T47D (cell line): ENCODE measurements around the gene OR51D1.

ENCODE experiments used
- DNase-seq, 2 experiments: peaks; one replicate each; pipeline versions ENCODE4 v3.0.0 to v3.0.0-alpha.2; 2011 to 2012; ENCODE audit warnings: low read depth in 1 of 2, low spot score in 1 of 2
- JUND ChIP-seq: IDR thresholded peaks from 2 replicates; pipeline ENCODE4 v1.6.1; 2012; ENCODE audit warnings: low read depth
- in situ Hi-C: cut with HindIII; loops from 2 replicates; pipeline ENCODE4 v1.10.0; 2016; ENCODE audit warnings: low sequenced_read_pairs, low pct_unique_long_range_greater_than_20kb

Gene OR51D1, protein sequence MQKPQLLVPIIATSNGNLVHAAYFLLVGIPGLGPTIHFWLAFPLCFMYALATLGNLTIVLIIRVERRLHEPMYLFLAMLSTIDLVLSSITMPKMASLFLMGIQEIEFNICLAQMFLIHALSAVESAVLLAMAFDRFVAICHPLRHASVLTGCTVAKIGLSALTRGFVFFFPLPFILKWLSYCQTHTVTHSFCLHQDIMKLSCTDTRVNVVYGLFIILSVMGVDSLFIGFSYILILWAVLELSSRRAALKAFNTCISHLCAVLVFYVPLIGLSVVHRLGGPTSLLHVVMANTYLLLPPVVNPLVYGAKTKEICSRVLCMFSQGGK

DNA sequence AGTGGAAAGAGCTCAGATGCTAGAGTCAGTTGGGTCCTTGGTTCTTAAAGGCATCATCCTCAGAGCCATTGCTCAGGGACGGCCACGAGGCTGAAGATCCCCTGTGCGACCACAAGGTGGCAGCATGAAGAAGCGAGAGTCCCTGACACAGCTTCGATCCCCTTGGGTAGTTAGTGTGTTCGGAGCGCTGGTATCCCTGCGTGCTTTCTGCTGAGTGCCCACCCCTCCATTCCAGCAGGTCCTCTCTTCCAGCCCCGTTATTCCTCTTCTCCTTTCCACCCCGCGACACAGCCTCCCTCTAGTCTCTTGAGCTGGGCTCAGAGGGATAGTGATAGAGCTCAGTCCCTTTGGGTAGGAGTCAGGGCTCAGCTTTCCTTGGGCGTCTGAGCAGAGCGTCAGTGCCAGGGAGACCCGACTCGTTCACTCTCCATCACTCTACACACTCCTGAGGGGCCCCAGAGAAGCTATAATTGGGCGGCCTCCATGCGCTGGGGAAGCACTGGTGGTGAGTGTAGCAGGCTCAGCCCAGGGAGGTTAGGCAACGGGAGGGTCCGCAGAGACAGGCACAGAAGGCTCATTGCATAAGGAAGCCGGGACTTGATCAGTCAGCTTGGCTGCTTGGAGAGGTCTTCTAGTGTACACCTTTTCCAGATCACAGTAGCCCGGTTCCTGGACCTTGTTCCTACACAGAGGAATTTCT is at the start of gene OR51D1:
Gene OR51D1, plus strand, starts transcription at position 516 of the 700 bp plus-strand sequence. CDS start 2,314 bp downstream, outside the sequence.
- peak; percentile 51 to 73 for DNase-seq
- in situ Hi-C loops: no loop called here
- TF ChIP-seq JUND: no peak

DNA sequence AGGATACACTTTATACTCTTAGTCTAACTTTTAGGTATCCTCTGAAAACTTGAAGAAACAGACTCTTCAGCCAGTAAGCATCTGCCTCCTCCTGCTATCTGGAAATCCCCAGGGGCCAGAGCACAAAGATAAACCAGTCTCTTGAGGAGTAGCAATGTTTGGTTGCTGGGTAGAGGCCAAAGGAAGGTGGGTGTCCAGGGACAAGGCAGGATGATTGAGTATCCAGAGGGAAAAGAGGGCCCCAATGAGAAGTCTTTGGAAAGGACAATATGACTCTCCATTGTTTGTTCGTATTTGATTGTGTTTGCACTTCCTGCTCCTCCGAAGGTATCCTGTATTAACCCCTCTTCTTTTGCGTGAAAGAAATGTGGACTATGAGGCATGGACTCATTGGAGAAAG is 48.3 kb upstream of the OR51D1 start:
- in situ Hi-C loops: no loop called here
- TF ChIP-seq JUND: no peak
- no peak for DNase-seq

DNA sequence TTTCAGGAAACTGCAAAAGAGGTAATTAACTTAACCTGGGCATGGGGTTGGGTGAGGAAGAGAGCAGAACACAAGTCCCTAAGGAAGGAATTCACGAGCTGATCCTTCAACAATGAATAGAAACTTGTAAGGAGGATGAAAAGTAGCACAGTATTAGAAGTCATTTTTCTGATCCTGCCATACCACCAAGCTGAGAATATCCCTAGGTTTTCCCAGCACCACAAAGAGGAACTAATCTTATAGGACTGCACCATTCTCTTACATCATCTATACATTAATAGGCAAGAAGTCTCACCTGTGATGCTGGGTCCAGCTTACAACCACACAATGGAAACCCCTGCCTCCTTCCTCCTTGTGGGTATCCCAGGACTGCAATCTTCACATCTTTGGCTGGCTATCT is 43.5 kb upstream of the OR51D1 start, which contains the start of gene OR52I1:
Gene OR52I1, plus strand, starts transcription at position 301 of the 400 bp plus-strand sequence. Its CDS starts 0 bp downstream, at position 301.
- DNase-seq: no peak
- TF ChIP-seq JUND: no peak
- in situ Hi-C loops: no loop called here

DNA sequence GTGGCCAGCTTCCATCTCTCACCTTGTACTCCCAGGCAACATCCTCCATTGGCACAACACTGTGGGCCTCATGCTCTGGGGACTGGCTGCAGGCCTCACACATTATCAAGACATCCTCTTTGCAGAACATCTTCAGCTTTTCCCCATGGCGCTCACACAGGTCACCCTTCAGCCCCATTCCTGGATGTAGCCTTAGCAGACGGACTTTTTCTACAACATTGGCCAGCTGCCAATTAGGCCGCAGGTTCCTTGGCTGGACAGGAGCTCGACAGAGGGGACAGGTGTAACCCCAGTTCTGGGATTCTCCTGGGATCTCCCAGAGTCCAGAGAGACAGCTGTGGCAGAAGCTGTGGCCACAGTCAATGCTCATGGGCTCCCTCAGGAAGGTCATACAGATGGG is 32.2 kb upstream of the OR51D1 start:
- no peak for TF ChIP-seq JUND
- no peak for DNase-seq
- in situ Hi-C loops: no loop called here

DNA sequence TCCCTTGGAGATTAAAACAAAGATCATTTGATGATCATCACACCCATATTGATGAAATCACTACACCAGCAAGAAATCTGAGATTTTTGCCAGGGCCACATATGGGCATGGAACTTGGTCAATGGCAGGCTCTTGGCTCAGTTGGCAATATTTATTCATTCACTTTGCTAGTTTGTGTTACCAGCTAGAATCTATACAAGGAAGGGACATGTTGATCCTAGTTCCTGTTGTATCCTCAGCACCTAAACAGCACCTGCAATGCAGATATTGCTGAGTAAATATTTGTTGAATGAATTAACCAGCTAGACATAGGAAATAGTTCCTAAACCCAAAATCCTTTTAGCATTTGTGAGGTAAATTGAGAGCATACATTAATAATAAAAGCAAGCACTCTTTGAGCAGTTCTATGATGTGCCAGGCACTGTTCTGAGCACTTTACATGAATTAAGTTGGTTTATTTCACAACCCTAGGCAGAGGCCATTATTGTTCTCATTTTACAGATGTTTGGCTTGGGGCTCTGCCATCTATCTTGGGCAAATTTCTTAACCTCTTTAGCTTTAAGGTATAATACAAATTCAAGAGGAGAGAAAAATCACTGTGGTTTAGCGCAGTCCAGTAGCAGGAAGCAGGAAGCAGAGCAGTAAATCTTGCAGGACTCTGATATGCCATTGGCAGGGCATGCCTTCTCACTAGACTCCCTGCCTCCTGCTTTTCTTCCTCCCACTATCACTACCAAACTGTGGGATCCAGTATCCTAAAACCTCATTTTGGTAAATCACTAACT is 30.9 kb upstream of the OR51D1 start:
- no peak for TF ChIP-seq JUND
- DNase-seq: peak in 1 of 2 experiments; percentile 22

DNA sequence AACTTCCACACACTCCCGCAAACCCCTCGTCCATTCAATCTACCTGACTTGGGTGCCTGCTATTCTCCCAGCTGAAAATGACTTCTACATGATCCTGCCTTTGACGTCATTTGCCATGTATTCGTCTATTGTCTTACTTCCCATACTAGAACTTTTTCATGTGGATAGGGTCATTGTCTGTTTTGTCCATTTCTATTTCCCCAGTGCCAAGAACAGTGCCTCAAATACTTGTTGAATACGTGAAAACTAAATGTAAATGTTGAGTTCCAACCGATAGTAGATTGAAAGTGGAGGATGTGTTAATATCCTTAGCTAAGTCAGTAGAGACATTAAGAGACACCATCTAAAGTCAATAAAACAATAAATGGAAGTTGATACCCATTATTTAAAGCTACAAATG is 30.2 kb upstream of the OR51D1 start:
- in situ Hi-C loops: no loop called here
- no peak for TF ChIP-seq JUND
- DNase-seq: no peak

More for the DNA sequence above, 30.9 kb upstream of the OR51D1 start:
- in situ Hi-C loops: no loop called here

DNA sequence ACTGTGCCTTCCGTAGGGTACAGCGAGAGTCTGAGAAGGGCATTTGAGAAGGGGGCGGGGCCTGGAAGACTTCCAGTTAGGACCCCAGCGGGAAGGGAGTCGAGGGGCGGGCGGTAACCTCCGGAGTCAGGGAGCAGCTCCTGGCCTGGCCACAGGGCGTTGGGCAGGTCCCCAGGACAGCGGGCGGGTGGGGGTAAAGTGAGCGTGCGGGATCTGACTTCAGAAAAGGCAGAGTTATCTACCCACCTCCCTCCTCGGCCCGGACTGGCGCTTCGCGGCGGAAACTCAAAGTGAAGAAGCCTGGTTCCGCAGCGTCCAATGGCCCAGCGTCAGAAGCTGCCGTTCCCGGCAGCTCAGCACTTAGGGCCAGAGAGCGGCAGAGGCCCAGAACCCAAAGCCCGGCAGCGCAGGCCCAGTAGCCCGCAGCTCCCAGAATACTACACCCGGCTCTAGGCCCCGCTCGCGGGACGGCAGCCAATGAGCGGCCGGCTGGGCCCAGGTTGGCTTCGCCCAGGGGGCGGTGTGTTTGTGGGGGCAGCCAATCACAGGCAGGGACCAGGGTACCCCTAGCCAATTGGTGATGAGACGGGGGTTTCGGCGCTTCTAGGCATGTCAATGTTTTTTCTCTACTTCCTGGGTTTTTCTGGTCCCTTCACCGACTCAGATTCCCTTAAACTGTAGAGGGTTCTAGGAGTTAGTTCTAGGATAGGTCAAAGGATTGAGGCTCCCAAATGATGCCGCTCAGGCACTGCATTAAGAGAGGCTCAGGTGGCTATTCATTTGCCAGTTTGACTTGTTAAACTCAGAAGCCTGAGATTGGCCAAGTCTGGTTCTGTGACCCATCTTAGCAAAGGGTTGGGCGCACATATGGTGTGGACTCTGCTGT is 29.3 kb upstream of the OR51D1 start, which contains the start of gene TRIM68:
Gene TRIM68, minus strand, starts transcription at position 451 of the 886 bp plus-strand sequence. CDS start 2,727 bp downstream, outside the sequence.
- in situ Hi-C loops: no loop called here
- no peak for TF ChIP-seq JUND

DNA sequence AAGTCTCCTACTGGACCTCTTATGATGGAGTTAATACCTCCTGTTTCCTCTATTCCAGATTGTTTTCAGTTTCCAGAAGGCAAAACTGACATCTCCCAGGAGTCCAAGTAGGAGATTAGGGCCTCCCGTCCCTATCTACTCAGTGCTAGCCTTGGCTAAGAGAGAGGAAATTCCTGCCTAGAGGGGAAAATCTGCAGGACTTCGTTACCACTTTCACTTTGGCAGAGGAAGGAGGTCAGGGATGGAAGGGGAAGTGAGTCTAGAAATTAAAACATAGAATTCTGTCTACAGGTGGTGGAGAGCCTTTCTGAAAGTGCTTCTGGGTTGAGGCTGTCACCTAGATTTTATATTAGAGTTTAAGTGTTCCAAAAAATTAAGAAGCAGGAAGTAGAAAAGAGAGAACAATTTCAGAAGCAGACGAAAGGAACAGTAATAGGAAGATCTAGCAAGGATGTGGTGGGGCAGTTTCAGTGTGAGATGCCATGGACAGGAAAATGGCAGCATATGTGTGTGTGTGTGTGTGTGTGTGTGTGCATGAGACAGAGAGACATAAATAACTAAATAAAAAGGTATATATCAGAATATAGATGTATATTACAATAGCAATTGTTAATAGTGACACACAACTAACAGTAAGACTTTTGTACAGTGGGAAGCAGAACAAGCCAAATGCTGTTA is 26.9 kb upstream of the OR51D1 start:
- in situ Hi-C loops: no loop called here
- DNase-seq: no peak
- no peak for TF ChIP-seq JUND

More for the DNA sequence above, 29.3 kb upstream of the OR51D1 start, which contains the start of gene TRIM68:
- DNase-seq: peak; percentile 89 to 93

DNA sequence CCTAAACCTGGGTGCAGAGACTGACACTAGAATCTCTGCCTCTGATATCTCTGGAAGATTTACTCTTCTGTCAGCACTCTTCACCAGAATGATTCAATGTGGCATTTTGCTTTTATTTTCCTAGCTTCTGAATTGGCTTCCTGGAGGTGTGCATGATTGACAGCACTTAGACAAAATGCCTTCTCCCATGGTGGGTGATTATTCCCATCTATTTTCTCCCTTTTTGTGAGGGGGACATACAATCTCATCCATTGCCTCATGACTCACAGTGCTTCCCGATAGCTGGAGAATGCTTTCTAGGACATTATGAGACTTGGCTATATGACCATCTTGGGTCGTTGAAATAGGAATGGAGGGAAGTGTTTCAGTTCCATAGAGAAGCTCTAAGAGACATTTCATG is 25.3 kb upstream of the OR51D1 start:
- no peak for TF ChIP-seq JUND
- DNase-seq: no peak
- in situ Hi-C loops: no loop called here

DNA sequence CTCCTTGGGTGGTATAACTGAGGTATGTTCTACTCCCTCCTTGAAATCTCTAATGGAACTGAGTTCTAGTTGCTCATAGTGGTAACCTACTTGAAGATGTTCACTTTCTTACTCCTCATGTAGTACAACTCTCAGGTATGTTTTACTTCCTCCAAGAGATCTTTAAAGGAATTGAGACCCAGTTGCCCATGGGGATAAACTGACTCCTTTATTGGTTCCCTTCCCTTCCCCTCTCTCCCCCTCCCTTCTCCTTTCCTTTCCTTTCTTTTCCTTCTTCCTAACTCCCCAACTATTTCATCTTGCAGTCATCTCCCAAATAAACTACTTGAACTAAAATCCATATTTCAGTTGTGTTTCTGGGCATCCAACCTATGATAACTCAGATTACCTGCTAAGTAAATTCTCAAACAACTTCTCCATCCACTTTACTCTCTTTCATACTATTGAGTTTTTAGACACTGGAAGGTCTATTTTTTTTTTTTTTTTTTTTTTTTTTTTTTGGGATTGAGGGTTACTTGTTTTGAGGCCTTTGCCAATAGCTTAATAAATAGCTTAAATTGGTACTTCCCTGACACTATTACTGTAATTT is 21.3 kb upstream of the OR51D1 start:
- no peak for TF ChIP-seq JUND
- DNase-seq: no peak
- in situ Hi-C loops: no loop called here

DNA sequence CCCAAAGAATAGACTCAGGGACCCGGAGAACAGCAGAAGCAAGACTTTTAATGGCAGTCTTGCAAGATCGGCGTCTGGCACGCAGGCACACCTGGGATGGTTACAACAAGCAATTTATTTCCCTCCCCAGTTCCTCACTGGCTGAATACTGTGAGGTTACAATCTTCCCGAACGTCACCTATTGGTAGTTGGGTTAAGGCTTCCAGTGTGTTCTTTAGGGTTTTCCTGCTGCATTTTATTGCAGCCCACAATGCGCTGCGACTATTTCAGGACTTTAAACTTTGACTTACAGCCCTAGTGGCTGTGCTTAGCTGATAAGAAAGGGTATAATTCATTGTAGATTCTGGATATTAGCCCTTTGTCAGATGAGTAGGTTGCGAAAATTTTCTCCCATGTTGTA is 17.8 kb upstream of the OR51D1 start:
- TF ChIP-seq JUND: no peak
- in situ Hi-C loops: no loop called here
- DNase-seq: peak in 1 of 2 experiments; percentile 8
